KOPT-K1 (cell line): ENCODE data around the gene RPL13A.
"Not testable (repeated sequence)": the region's sequence is repeated elsewhere in the genome, so short reads cannot be mapped to it uniquely, and the experiment has no call there.

Source experiments
- H3K27ac ChIP-seq: fragments of 200-600 bp; sonication (generic); 2 replicates; pipeline ENCODE4 v1.5.1; 2016; ENCODE audit warnings: antibody characterized with exemption, mild to moderate bottlenecking, low read depth, low read length; ENCODE audit not compliant: poor library complexity, severe bottlenecking
- H3K36me3 ChIP-seq: fragments of 200-600 bp; sonication (generic); 2 replicates; pipeline ENCODE4 v1.5.1; 2017; ENCODE audit warnings: antibody characterized with exemption, mild to moderate bottlenecking, low read length, moderate library complexity; ENCODE audit not compliant: insufficient read depth
- H3K9me3 ChIP-seq: fragments of 200-600 bp; sonication (generic); 2 replicates; pipeline ENCODE4 v1.5.1; 2017; ENCODE audit warnings: antibody characterized with exemption, low read length, mild to moderate bottlenecking; ENCODE audit not compliant: insufficient read depth, poor library complexity, severe bottlenecking

The RPL13A gene

GRCh38 chr19:49468746-49469447 lies 18.5 kb upstream of the RPL13A start:
- Histone ChIP-seq H3K9me3 (no peaks in the 10 kb centered on the region), H3K36me3 (peaks cover 27% of the 10 kb centered on the region), H3K27ac (no peak overlapping the region)

- H3K9me3 ChIP-seq = no peaks in the 10 kb centered on the region
- peak overlapping the region; percentile 65 for H3K27ac ChIP-seq
- H3K36me3 ChIP-seq = peaks cover 18% of the 10 kb centered on the region
Observed at GRCh38 chr19:49469828-49470614, 17.4 kb upstream of the RPL13A start.

GRCh38 chr19:49470615-49470978 lies 16.8 kb upstream of the RPL13A start:
- peak overlapping the region; percentile 65 for H3K27ac ChIP-seq
- H3K36me3 ChIP-seq = peaks cover 13% of the 10 kb centered on the region; the same call in 1 of the 2 replicates
- H3K9me3 ChIP-seq = no peaks in the 10 kb centered on the region

GRCh38 chr19:49472936-49473335 lies 14.5 kb upstream of the RPL13A start:
- Histone ChIP-seq H3K36me3 (no peaks in the 10 kb centered on the region), H3K9me3 (no peaks in the 10 kb centered on the region), H3K27ac (peak overlapping the region; percentile 85)

- peak overlapping the region; percentile 85 for H3K27ac ChIP-seq
- H3K9me3 ChIP-seq, H3K36me3 ChIP-seq: not testable (repeated sequence)
Observed at GRCh38 chr19:49473501-49473867, 13.9 kb upstream of the RPL13A start.

GRCh38 chr19:49473868-49474541 lies 13.4 kb upstream of the RPL13A start, which contains the start of gene FLT3LG:
Gene FLT3LG (plus strand): TSS chr19:49474215. CDS start chr19:49474640, 425 bp downstream.
- H3K27ac ChIP-seq = peak within 1 kb of the TSS; percentile 85
- H3K36me3 ChIP-seq = no peaks in the 10 kb centered on the region
- H3K9me3 ChIP-seq = no peaks in the 10 kb centered on the region

- peak overlapping the region; percentile 85 for H3K27ac ChIP-seq
- no peaks in the 10 kb centered on the region for H3K36me3 ChIP-seq
- H3K9me3 ChIP-seq = no peaks in the 10 kb centered on the region
Observed at GRCh38 chr19:49474542-49474924, 12.9 kb upstream of the RPL13A start.

GRCh38 chr19:49475191-49475917 lies 12.1 kb upstream of the RPL13A start:
- no peaks in the 10 kb centered on the region for H3K9me3 ChIP-seq
- no peaks in the 10 kb centered on the region; the same call in 1 of the 2 replicates for H3K36me3 ChIP-seq
- H3K27ac ChIP-seq = peak overlapping the region; percentile 85

GRCh38 chr19:49475995-49476880 lies 11.2 kb upstream of the RPL13A start:
- H3K9me3 ChIP-seq = no peaks in the 10 kb centered on the region
- peak overlapping the region; percentile 85 for H3K27ac ChIP-seq
- no peaks in the 10 kb centered on the region; the same call in 1 of the 2 replicates for H3K36me3 ChIP-seq

- Histone ChIP-seq H3K36me3 (peaks cover 14% of the 10 kb centered on the region; the same call in 1 of the 2 replicates), H3K9me3 (no peaks in the 10 kb centered on the region), H3K27ac (no peak overlapping the region)
Observed at GRCh38 chr19:49479975-49480628, 7.3 kb upstream of the RPL13A start.

GRCh38 chr19:49481020-49481683 lies 6.3 kb upstream of the RPL13A start:
- H3K36me3 ChIP-seq = peaks cover 14% of the 10 kb centered on the region; the same call in 1 of the 2 replicates
- no peak overlapping the region for H3K27ac ChIP-seq
- no peaks in the 10 kb centered on the region for H3K9me3 ChIP-seq

- Histone ChIP-seq H3K9me3 (no peaks in the 10 kb centered on the region), H3K27ac (peak overlapping the region; percentile 88), H3K36me3 (peaks cover 50% of the 10 kb centered on the region)
Observed at GRCh38 chr19:49486232-49486631, 1.2 kb upstream of the RPL13A start.

GRCh38 chr19:49486710-49487276 lies 615 bp upstream of the RPL13A start:
- peaks cover 55% of the 10 kb centered on the region for H3K36me3 ChIP-seq
- H3K27ac ChIP-seq = peak overlapping the region; percentile 88
- no peaks in the 10 kb centered on the region for H3K9me3 ChIP-seq
